Activated effector memory CD4-positive, alpha-beta T cell treated with Interleukin-2 at 50 U/mL for 16 hours (primary cell): ENCODE results near the gene UGP2.
"Not testable (repeated sequence)": the region's sequence is repeated elsewhere in the genome, so short reads cannot be mapped to it uniquely, and the experiment has no call there.

Experiments used
- DNase-seq: peaks from one replicate; pipeline ENCODE4 v3.0.0-alpha.2; 2020

UGP2 gene

GRCh38 chr2:63899639-63900038 is 57.9 kb downstream of the UGP2 start:
- no peak for DNase-seq

DNA sequence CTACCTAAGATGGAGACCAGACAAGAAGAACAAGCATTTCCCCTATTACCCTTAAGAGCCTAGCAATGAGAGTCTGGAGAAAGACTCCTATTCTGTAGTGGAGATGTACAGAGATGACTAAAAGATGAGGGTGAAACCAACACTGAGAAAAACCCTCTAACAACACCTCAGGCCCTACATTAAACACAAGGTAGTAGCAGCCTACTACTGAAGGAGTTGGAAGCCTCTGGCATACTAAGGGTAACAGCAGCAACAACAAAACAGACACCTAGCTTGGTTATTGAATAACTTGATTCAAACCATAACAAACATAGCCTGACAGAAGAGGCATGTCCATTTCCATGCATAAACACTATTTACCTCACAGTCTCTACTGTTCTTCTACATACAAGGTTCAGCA is 60.5 kb downstream of the UGP2 start:
- no peak for DNase-seq

DNA sequence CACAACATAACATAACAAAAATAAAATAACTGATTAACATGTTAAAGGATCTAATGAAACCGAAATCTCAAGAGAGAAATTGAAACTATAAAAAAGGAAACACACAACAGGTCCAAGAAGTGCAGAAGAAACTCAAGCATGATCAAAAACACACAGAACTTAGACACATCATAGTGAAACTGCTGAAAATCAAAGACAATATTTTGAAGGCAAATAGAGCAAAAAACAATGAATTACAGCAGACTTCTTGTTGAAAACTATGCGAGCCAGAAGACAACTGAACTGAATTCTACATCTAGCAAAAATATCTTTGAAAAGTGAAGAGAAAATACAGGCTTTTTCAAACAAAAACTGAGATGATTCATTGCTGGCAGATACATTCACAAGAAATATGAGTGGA is 61.3 kb downstream of the UGP2 start:
- no peak for DNase-seq

DNA sequence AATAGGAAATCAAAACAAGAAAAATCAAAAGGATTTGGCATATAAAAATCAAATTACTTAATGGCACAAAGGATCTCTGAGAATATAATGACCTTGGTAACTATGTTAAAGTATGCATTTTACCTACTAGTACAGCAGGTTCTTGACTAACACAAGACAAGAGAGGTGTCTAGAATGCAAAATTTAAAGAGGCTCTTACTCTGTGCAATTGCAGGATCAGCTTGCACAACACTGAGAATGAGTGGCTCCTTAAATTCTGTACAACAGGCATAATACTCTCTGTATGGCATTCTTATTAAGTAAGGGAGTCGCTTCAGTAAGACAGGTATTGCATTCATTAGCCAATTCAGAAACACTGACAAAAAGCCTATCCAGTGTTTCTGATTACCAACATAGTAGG is 72.6 kb downstream of the UGP2 start:
- no peak for DNase-seq

GRCh38 chr2:63926815-63927214 is 85.1 kb downstream of the UGP2 start:
- DNase-seq, result no peak

DNA sequence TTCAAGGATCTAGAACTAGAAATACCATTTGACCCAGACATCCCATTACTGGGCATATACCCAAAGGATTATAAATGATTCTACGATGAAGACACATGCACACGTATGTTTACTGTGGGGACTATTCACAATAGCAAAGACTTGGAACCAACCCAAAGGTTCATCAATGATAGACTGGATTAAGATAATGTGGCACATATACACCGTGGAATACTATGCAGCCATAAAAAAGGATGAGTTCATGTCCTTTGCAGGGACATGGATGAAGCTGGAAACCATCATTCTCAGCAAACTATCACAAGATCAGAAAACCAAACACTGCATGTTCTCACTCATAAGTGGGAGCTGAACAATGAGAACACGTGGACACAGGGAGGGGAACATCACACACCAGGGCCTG is 90.4 kb downstream of the UGP2 start:
- not testable (repeated sequence) for DNase-seq
